Measurements from ENCODE around the gene TRABD2B. TPM values are rescaled to one million over a fixed set of nuclear protein-coding genes. Genes with fewer than 3 reads are reported as not detected.

The TRABD2B gene
- total and polyA plus RNA-seq, 2 of the 13 experiments (the other 11 are each of a cell fraction or from before 2014, with no cell fraction given): 0.04 TPM; not detected in 1

GRCh38 chr1:47906009-47906432, 91.2 kb downstream of the TRABD2B start (continued):
- TF ChIP-seq CEBPZ (IDR thresholded peaks at IDR 0.05; ENCODE audit: low read length): no peak
- TF ChIP-seq CBFB (CRISPR knock-in tag; IDR thresholded peaks at IDR 0.05): no peak
- TF ChIP-seq, protein P1, sequence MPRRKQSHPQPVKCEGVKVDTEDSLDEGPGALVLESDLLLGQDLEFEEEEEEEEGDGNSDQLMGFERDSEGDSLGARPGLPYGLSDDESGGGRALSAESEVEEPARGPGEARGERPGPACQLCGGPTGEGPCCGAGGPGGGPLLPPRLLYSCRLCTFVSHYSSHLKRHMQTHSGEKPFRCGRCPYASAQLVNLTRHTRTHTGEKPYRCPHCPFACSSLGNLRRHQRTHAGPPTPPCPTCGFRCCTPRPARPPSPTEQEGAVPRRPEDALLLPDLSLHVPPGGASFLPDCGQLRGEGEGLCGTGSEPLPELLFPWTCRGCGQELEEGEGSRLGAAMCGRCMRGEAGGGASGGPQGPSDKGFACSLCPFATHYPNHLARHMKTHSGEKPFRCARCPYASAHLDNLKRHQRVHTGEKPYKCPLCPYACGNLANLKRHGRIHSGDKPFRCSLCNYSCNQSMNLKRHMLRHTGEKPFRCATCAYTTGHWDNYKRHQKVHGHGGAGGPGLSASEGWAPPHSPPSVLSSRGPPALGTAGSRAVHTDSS (CRISPR knock-in tag; conservative IDR thresholded peaks at IDR 0.05): no peak
- TF ChIP-seq IKZF1 (IDR thresholded peaks at IDR 0.05): no peak
- TF ChIP-seq SMC3 (IDR thresholded peaks at IDR 0.05; ENCODE audit: low read length): peak; percentile 18; the same call in 1 of the 2 replicates
- no peak for TF ChIP-seq ZNF770 (CRISPR knock-in tag; IDR thresholded peaks at IDR 0.05)
- TF ChIP-seq MYC (CRISPR knock-in tag; IDR thresholded peaks at IDR 0.05; ENCODE audit: borderline replicate concordance): no peak
- TF ChIP-seq, protein P2, sequence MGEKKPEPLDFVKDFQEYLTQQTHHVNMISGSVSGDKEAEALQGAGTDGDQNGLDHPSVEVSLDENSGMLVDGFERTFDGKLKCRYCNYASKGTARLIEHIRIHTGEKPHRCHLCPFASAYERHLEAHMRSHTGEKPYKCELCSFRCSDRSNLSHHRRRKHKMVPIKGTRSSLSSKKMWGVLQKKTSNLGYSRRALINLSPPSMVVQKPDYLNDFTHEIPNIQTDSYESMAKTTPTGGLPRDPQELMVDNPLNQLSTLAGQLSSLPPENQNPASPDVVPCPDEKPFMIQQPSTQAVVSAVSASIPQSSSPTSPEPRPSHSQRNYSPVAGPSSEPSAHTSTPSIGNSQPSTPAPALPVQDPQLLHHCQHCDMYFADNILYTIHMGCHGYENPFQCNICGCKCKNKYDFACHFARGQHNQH (CRISPR knock-in tag; IDR thresholded peaks at IDR 0.05): no peak
- TF ChIP-seq JUND (CRISPR knock-in tag; IDR thresholded peaks at IDR 0.05): no peak
- 0 out of 2 replicates have a peak, but pooled peaks have one; percentile 53 for TF ChIP-seq ZNF670 (CRISPR knock-in tag; IDR thresholded peaks at IDR 0.05; ENCODE audit: borderline replicate concordance)
- TF ChIP-seq ZMAT5 (CRISPR knock-in tag; IDR thresholded peaks at IDR 0.05; ENCODE audit: borderline replicate concordance, low read depth): no peak
- TF ChIP-seq NR2F2 (IDR thresholded peaks at IDR 0.05; ENCODE audit: borderline replicate concordance, low read depth): no peak
- TF ChIP-seq, protein P3, sequence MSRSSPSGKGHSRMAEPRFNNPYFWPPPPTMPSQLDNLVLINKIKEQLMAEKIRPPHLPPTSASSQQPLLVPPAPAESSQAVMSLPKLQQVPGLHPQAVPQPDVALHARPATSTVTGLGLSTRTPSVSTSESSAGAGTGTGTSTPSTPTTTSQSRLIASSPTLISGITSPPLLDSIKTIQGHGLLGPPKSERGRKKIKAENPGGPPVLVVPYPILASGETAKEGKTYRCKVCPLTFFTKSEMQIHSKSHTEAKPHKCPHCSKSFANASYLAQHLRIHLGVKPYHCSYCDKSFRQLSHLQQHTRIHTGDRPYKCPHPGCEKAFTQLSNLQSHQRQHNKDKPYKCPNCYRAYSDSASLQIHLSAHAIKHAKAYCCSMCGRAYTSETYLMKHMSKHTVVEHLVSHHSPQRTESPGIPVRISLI (CRISPR knock-in tag; IDR thresholded peaks at IDR 0.05; ENCODE audit: borderline replicate concordance): no peak; the same call in 1 of the 2 replicates
- no peak for TF ChIP-seq ZNF749 (CRISPR knock-in tag; IDR thresholded peaks at IDR 0.05; ENCODE audit: borderline replicate concordance)
- TF ChIP-seq BRD4 (CRISPR knock-in tag; IDR thresholded peaks at IDR 0.05): no peak
- TF ChIP-seq NFE2 (CRISPR knock-in tag; IDR thresholded peaks at IDR 0.05): no peak
- no peak for TF ChIP-seq SP4 (CRISPR knock-in tag; IDR thresholded peaks at IDR 0.05)
- TF ChIP-seq NBN (conservative IDR thresholded peaks at IDR 0.05): no peak
- TF ChIP-seq NFRKB (IDR thresholded peaks at IDR 0.05): no peak
- no peak for TF ChIP-seq ZNF292 (CRISPR knock-in tag; IDR thresholded peaks at IDR 0.05; ENCODE audit: borderline replicate concordance, low read depth)
- no peak for TF ChIP-seq TBX3 (IDR thresholded peaks at IDR 0.05; ENCODE audit: borderline replicate concordance)
- TF ChIP-seq CENPT (CRISPR knock-in tag; IDR thresholded peaks at IDR 0.05; ENCODE audit: low read depth): no peak
- no peak for TF ChIP-seq GABPB1 (CRISPR knock-in tag; IDR thresholded peaks at IDR 0.05)
